Stomach smooth muscle (tissue), 2 donors: ENCODE results near the gene QRSL1.
"Not testable (repeated sequence)": the region's sequence is repeated elsewhere in the genome, so short reads cannot be mapped to it uniquely, and the experiment has no call there.

Experiments
- H3K27ac ChIP-seq: one replicate; pipeline ENCODE4 v1.7.0; 2013; ENCODE audit warnings: mild to moderate bottlenecking, low read length, inconsistent platforms
- H3K27me3 ChIP-seq, 2 donors: one replicate each; pipeline ENCODE4 v1.7.0; 2013; ENCODE audit warnings: low read length in 2 of 2; ENCODE audit not compliant: insufficient read depth in 2 of 2, control insufficient read depth in 1 of 2
- H3K36me3 ChIP-seq, 2 donors: one replicate each; pipeline ENCODE4 v1.7.0; 2013; ENCODE audit warnings: low read length in 2 of 2; ENCODE audit not compliant: control insufficient read depth in 2 of 2, insufficient read depth in 2 of 2
- H3K4me1 ChIP-seq: one replicate; pipeline ENCODE4 v1.7.0; 2013; ENCODE audit warnings: low read length; ENCODE audit not compliant: control insufficient read depth, insufficient read depth
- H3K4me3 ChIP-seq, 2 donors: one replicate each; pipeline ENCODE4 v1.7.0; 2013; ENCODE audit warnings: low read length in 2 of 2
- H3K9ac ChIP-seq, 2 donors: one replicate each; pipeline ENCODE4 v1.7.0; 2013; ENCODE audit warnings: low read length in 2 of 2, mild to moderate bottlenecking in 1 of 2
- H3K9me3 ChIP-seq, 2 donors: one replicate each; pipeline ENCODE4 v1.7.0; 2013; ENCODE audit warnings: low read length in 2 of 2; ENCODE audit not compliant: control insufficient read depth in 2 of 2
- donor health status: healthy.
- donor health status: Pancreatic carcinoma.

QRSL1 gene

GRCh38 chr6:106674541-106675229, 45.3 kb downstream of the QRSL1 start:
- H3K4me1 ChIP-seq: no peaks in the 10 kb centered on the region
- no peak overlapping the region for H3K4me3 ChIP-seq
- H3K9me3 ChIP-seq: no peaks in the 10 kb centered on the region
- no peak overlapping the region for H3K27ac ChIP-seq
- no peaks in the 10 kb centered on the region for H3K36me3 ChIP-seq
- no peak overlapping the region for H3K9ac ChIP-seq
- no peaks in the 10 kb centered on the region for H3K27me3 ChIP-seq

GRCh38 chr6:106677282-106677681, 47.9 kb downstream of the QRSL1 start:
- H3K9me3 ChIP-seq: no peaks in the 10 kb centered on the region
- no peaks in the 10 kb centered on the region for H3K36me3 ChIP-seq
- H3K27ac ChIP-seq: no peak overlapping the region
- no peaks in the 10 kb centered on the region for H3K27me3 ChIP-seq
- H3K9ac ChIP-seq: no peak overlapping the region
- H3K4me3 ChIP-seq: no peak overlapping the region
- H3K4me1 ChIP-seq: no peaks in the 10 kb centered on the region

GRCh38 chr6:106684011-106684410, 54.6 kb downstream of the QRSL1 start:
- Histone ChIP-seq H3K27me3 (no peaks in the 10 kb centered on the region), H3K4me1 (no peaks in the 10 kb centered on the region), H3K36me3 (no peaks in the 10 kb centered on the region), H3K27ac (no peak overlapping the region), H3K9ac (no peak overlapping the region), H3K4me3 (no peak overlapping the region), H3K9me3 (no peaks in the 10 kb centered on the region)

GRCh38 chr6:106685833-106686232, 56.5 kb downstream of the QRSL1 start:
- no peak overlapping the region for H3K27ac ChIP-seq
- no peaks in the 10 kb centered on the region for H3K36me3 ChIP-seq
- no peaks in the 10 kb centered on the region for H3K9me3 ChIP-seq
- H3K4me3 ChIP-seq: no peak overlapping the region
- no peaks in the 10 kb centered on the region for H3K27me3 ChIP-seq
- no peaks in the 10 kb centered on the region for H3K4me1 ChIP-seq
- H3K9ac ChIP-seq: no peak overlapping the region

- Histone ChIP-seq H3K27me3 (no peaks in the 10 kb centered on the region), H3K9ac (no peak overlapping the region), H3K4me1 (no peaks in the 10 kb centered on the region), H3K4me3 (no peak overlapping the region), H3K27ac (no peak overlapping the region), H3K36me3 (no peaks in the 10 kb centered on the region), H3K9me3 (no peaks in the 10 kb centered on the region)
These were observed 59.0 kb downstream of the QRSL1 start for GRCh38 chr6:106688177-106688951.

GRCh38 chr6:106692112-106692818, 62.9 kb downstream of the QRSL1 start:
- Histone ChIP-seq H3K4me3 (no peak overlapping the region), H3K9me3 (no peaks in the 10 kb centered on the region), H3K9ac (no peak overlapping the region), H3K27me3 (no peaks in the 10 kb centered on the region), H3K27ac (no peak overlapping the region), H3K4me1 (no peaks in the 10 kb centered on the region), H3K36me3 (no peaks in the 10 kb centered on the region)

GRCh38 chr6:106692819-106693208, 63.4 kb downstream of the QRSL1 start:
- H3K9ac ChIP-seq: no peak overlapping the region
- no peaks in the 10 kb centered on the region for H3K36me3 ChIP-seq
- H3K27me3 ChIP-seq: no peaks in the 10 kb centered on the region
- H3K9me3 ChIP-seq: no peaks in the 10 kb centered on the region
- no peak overlapping the region for H3K4me3 ChIP-seq
- H3K27ac ChIP-seq: no peak overlapping the region
- H3K4me1 ChIP-seq: no peaks in the 10 kb centered on the region

GRCh38 chr6:106693418-106693817, 64.0 kb downstream of the QRSL1 start:
- Histone ChIP-seq H3K9ac (no peak overlapping the region), H3K27ac (no peak overlapping the region), H3K9me3 (no peaks in the 10 kb centered on the region), H3K4me3 (no peak overlapping the region), H3K36me3 (no peaks in the 10 kb centered on the region), H3K27me3 (no peaks in the 10 kb centered on the region), H3K4me1 (no peaks in the 10 kb centered on the region)

GRCh38 chr6:106694343-106694742, 65.0 kb downstream of the QRSL1 start:
- no peaks in the 10 kb centered on the region for H3K27me3 ChIP-seq
- H3K4me3 ChIP-seq: no peak overlapping the region
- no peak overlapping the region for H3K27ac ChIP-seq
- no peaks in the 10 kb centered on the region for H3K9me3 ChIP-seq
- no peak overlapping the region for H3K9ac ChIP-seq
- no peaks in the 10 kb centered on the region for H3K4me1 ChIP-seq
- H3K36me3 ChIP-seq: no peaks in the 10 kb centered on the region

- Histone ChIP-seq H3K9ac (no peak overlapping the region), H3K9me3 (no peaks in the 10 kb centered on the region), H3K36me3 (no peaks in the 10 kb centered on the region), H3K4me1 (no peaks in the 10 kb centered on the region), H3K27ac (no peak overlapping the region), H3K27me3 (peaks cover 0 to 2% of the 10 kb centered on the region in 2 donors), H3K4me3 (no peak overlapping the region)
These were observed 71.2 kb downstream of the QRSL1 start for GRCh38 chr6:106700581-106700980.

GRCh38 chr6:106701201-106701600, 71.8 kb downstream of the QRSL1 start:
- H3K4me1 ChIP-seq, H3K27ac ChIP-seq, H3K4me3 ChIP-seq, H3K27me3 ChIP-seq, H3K9ac ChIP-seq, H3K9me3 ChIP-seq, H3K36me3 ChIP-seq: not testable (repeated sequence)
